Natural killer cell (primary cell): ENCODE results near the gene TIAM1. TPM values are rescaled to one million over a fixed set of nuclear protein-coding genes. Genes with fewer than 3 reads are reported as not detected.
A peak's percentile ranks its signal among the peaks of the same experiment; 100 is the strongest.

Source experiments
- ATAC-seq, 3 donors: fragments of 150-1000 bp in 2 of 3; fragments of 200-7000 bp in 1 of 3; cut with Tn5 transposase; 1 replicate in 1 of 3; 2 replicates in 2 of 3; pipeline ENCODE4 v1.10.0; 2021; ENCODE audit warnings: mild to moderate bottlenecking in 2 of 3, moderate library complexity in 2 of 3
- DNase-seq, 2 donors: peaks; one replicate each; pipeline versions ENCODE4 v3.0.0 to v3.0.0-alpha.2; 2013 to 2021; ENCODE audit warnings: mixed read lengths in 1 of 2
- H3K27ac ChIP-seq: one replicate; pipeline ENCODE4 v1.5.1; 2013; ENCODE audit warnings: mild to moderate bottlenecking, low read length
- H3K27me3 ChIP-seq: one replicate; pipeline ENCODE4 v1.6.1; 2013; ENCODE audit warnings: low read length; ENCODE audit not compliant: control insufficient read depth, insufficient read depth
- H3K36me3 ChIP-seq: one replicate; pipeline ENCODE4 v1.6.1; 2013; ENCODE audit warnings: low read length; ENCODE audit not compliant: control insufficient read depth, insufficient read depth
- H3K4me1 ChIP-seq: one replicate; pipeline ENCODE4 v1.6.1; 2013; ENCODE audit warnings: low read length; ENCODE audit not compliant: control insufficient read depth, insufficient read depth
- H3K4me3 ChIP-seq: one replicate; pipeline ENCODE4 v1.5.1; 2013; ENCODE audit warnings: low read length
- H3K9me3 ChIP-seq: one replicate; pipeline ENCODE4 v1.6.1; 2013; ENCODE audit warnings: low read length; ENCODE audit not compliant: control insufficient read depth, insufficient read depth
- H3K27ac Mint-ChIP-seq, 2 donors: one replicate each; pipeline ENCODE4 v1.8.0; 2022; ENCODE audit warnings: mild to moderate bottlenecking in 2 of 2, mixed read lengths in 2 of 2, moderate library complexity in 1 of 2
- H3K27me3 Mint-ChIP-seq, 2 donors: one replicate each; pipeline ENCODE4 v1.8.0; 2022; ENCODE audit warnings: low read depth in 2 of 2, mixed read lengths in 2 of 2
- H3K36me3 Mint-ChIP-seq: one replicate; pipeline ENCODE4 v1.8.0; 2022; ENCODE audit warnings: mixed read lengths
- H3K4me1 Mint-ChIP-seq, 2 donors: one replicate each; pipeline ENCODE4 v1.8.0; 2022; ENCODE audit warnings: mixed read lengths in 2 of 2
- H3K4me3 Mint-ChIP-seq: one replicate; pipeline ENCODE4 v1.8.0; 2022; ENCODE audit warnings: mild to moderate bottlenecking, moderate library complexity, mixed read lengths
- H3K9me3 Mint-ChIP-seq, 2 donors: one replicate each; pipeline ENCODE4 v1.8.0; 2022; ENCODE audit warnings: mixed read lengths in 2 of 2
- WGBS: methylation state at CpG from one replicate; pipeline ENCODE4 v1.1.7; 2013; ENCODE audit warnings: missing lambda C conversion rate; ENCODE audit not compliant: insufficient coverage; 5-methylcytosine and 5-hydroxymethylcytosine counted together
- intact Hi-C: fragments of 100-400 bp; cut with micrococcal nuclease; formaldehyde crosslinking; loops from one replicate; pipeline ENCODE4 v1.14.2; 2022
- total RNA-seq, 4 donors: library from RNA; stranded (reverse); fragments of 120-200 nt in 1 of 4; gene quantifications; one replicate each; pipeline versions ENCODE4 v1.2.3 to v1.2.4, GENCODE V29; 2013 to 2022
- TF ChIP-seq, protein P1 (sequence below): fragments of 200-600 bp; IDR thresholded peaks from one replicate; pipeline ENCODE4 v1.8.0; 2022; ENCODE audit warnings: antibody characterized with exemption

TIAM1 gene
- total RNA-seq, 3 donors from 2014 or later (not counting 1 experiment from before 2014, with no cell fraction given) = 19.1 to 32.3 (median 19.4) TPM

DNA sequence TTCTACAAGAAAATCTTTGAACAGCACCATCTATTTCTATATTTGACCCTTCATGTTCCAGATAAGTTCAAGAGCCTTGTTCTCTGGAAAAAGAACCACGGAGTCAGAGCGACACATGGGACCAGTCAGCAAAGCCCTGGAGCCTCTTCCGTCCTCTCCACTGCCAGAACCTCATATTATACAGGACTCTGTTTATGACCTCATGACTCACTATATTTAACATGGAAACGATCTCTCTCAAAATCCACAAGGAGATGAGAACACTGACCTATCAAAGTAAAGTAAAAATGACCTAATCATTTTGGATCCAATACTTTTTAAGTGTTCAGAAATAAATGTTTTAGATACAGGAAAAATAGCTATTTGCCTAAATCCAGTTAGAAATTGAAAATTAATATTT lies 181.2 kb downstream of the TIAM1 start:
- no peaks in the 10 kb centered on the region for H3K36me3 ChIP-seq
- no peaks in the 10 kb centered on the region for H3K27me3 ChIP-seq
- intact Hi-C loops = no loop called here
- Mint-ChIP-seq H3K27ac (no peak overlapping the region), H3K9me3 (no peaks in the 10 kb centered on the region), H3K4me1 (peaks cover 8 to 12% of the 10 kb centered on the region in 2 donors), H3K4me3 (no peak overlapping the region), H3K36me3 (peaks cover 7% of the 10 kb centered on the region), H3K27me3 (no peaks in the 10 kb centered on the region)
- 93% methylated on average over 4 of the region's 4 CpGs for WGBS
- peaks cover 15% of the 10 kb centered on the region for H3K4me1 ChIP-seq
- H3K27ac ChIP-seq = no peak overlapping the region
- TF ChIP-seq, protein P1, sequence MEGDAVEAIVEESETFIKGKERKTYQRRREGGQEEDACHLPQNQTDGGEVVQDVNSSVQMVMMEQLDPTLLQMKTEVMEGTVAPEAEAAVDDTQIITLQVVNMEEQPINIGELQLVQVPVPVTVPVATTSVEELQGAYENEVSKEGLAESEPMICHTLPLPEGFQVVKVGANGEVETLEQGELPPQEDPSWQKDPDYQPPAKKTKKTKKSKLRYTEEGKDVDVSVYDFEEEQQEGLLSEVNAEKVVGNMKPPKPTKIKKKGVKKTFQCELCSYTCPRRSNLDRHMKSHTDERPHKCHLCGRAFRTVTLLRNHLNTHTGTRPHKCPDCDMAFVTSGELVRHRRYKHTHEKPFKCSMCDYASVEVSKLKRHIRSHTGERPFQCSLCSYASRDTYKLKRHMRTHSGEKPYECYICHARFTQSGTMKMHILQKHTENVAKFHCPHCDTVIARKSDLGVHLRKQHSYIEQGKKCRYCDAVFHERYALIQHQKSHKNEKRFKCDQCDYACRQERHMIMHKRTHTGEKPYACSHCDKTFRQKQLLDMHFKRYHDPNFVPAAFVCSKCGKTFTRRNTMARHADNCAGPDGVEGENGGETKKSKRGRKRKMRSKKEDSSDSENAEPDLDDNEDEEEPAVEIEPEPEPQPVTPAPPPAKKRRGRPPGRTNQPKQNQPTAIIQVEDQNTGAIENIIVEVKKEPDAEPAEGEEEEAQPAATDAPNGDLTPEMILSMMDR = no peak
- no peak overlapping the region for H3K4me3 ChIP-seq
- no peak for DNase-seq
- no peak for ATAC-seq
- no peaks in the 10 kb centered on the region for H3K9me3 ChIP-seq

DNA sequence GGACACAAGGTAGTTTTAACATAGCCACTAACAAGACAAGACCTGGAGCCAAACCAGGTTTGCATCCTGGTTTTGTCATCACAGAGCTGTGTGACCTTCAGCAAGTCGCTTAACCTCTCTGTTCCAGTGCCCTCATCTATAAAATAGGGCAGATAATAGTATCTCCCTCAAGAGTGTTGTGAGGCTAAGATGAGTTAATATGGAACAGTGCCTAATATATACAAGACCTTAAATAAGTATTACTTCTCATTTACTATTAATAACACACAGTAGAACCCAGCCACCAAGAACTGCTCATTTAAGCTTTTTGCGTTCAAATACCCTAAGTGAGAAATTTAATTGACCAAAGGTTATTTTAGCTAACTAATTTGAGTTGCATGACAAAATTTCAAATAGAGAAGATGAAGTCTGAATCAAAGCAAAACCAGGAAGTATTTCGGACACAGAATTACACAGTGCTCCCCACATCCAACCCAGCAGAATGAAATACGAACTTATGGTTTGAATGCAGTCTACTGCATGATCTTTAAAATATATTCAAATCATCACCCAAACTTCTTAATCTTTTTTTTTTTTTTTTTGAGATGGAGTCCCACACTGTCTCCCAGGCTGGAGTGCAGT lies 181.9 kb downstream of the TIAM1 start:
- no peak for ATAC-seq
- no peak overlapping the region for H3K27ac ChIP-seq
- Mint-ChIP-seq H3K27me3 (no peaks in the 10 kb centered on the region), H3K27ac (no peak overlapping the region), H3K4me3 (no peak overlapping the region), H3K9me3 (no peaks in the 10 kb centered on the region), H3K36me3 (peaks cover 7% of the 10 kb centered on the region), H3K4me1 (peaks cover 8 to 12% of the 10 kb centered on the region in 2 donors)
- intact Hi-C loops = no loop called here
- DNase-seq = no peak
- H3K9me3 ChIP-seq = no peaks in the 10 kb centered on the region
- no peaks in the 10 kb centered on the region for H3K36me3 ChIP-seq
- no peaks in the 10 kb centered on the region for H3K27me3 ChIP-seq
- TF ChIP-seq, protein P1 = no peak
- WGBS = 86% methylated on average over 2 of the region's 4 CpGs
- no peak overlapping the region for H3K4me3 ChIP-seq
- H3K4me1 ChIP-seq = peaks cover 15% of the 10 kb centered on the region

GRCh38 chr21:31161157-31161556 lies 182.9 kb downstream of the TIAM1 start:
- WGBS = 51% methylated on average over 5 of the region's 5 CpGs
- Mint-ChIP-seq H3K36me3 (peaks cover 7% of the 10 kb centered on the region), H3K27me3 (no peaks in the 10 kb centered on the region), H3K27ac (no peak overlapping the region), H3K4me3 (no peak overlapping the region), H3K9me3 (no peaks in the 10 kb centered on the region), H3K4me1 (peaks cover 8 to 12% of the 10 kb centered on the region in 2 donors)
- Histone ChIP-seq H3K9me3 (peaks cover 3% of the 10 kb centered on the region), H3K36me3 (no peaks in the 10 kb centered on the region), H3K4me1 (peaks cover 15% of the 10 kb centered on the region), H3K27ac (no peak overlapping the region), H3K4me3 (no peak overlapping the region), H3K27me3 (no peaks in the 10 kb centered on the region)
- intact Hi-C loops = no loop called here
- ATAC-seq (peak in 1 of 3 donors; percentile 53), DNase-seq (peak in 1 of 2 donors; percentile 40)
- TF ChIP-seq, protein P1 = no peak

DNA sequence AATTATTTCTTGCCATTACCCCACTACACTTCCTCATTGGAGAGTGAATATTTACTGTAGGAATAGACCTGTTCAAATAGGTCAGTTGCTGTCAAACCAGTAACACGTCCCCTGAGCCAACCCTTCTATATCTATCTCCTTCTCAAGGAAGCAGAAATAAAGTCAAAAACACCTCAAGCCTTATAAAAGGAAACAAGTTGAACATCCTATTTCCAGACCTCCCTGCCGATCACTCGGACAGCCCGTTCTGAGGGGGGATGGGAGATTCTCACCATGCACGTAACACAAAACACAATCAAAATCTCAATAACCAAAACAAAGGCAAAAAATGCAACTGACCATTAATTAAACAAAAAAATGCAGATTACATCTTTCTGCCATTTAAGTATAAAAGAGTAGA lies 184.3 kb downstream of the TIAM1 start:
- Histone ChIP-seq H3K4me1 (peaks cover 15% of the 10 kb centered on the region), H3K9me3 (peaks cover 3% of the 10 kb centered on the region), H3K27ac (no peak overlapping the region), H3K4me3 (no peak overlapping the region), H3K36me3 (no peaks in the 10 kb centered on the region), H3K27me3 (no peaks in the 10 kb centered on the region)
- Mint-ChIP-seq H3K27me3 (no peaks in the 10 kb centered on the region), H3K27ac (no peak overlapping the region), H3K4me1 (peaks cover 8 to 12% of the 10 kb centered on the region in 2 donors), H3K36me3 (peaks cover 7% of the 10 kb centered on the region), H3K9me3 (peaks cover 2 to 3% of the 10 kb centered on the region in 2 donors), H3K4me3 (no peak overlapping the region)
- no peak for DNase-seq
- ATAC-seq = no peak
- TF ChIP-seq, protein P1 = no peak
- WGBS = 0% methylated on average over 1 of the region's 5 CpGs
- intact Hi-C loops = no loop called here
